LNCaP clone FGC (cell line): Measurements from ENCODE around the gene SLC6A13.

ENCODE experiments used
- DNase-seq: peaks from one replicate; pipeline ENCODE4 v3.0.0-alpha.2; 2011; ENCODE audit warnings: low read depth
- H3K4me3 ChIP-seq: 2 replicates; pipeline ENCODE4 v1.5.1; 2011; ENCODE audit warnings: mild to moderate bottlenecking, low read depth, low read length, control low read depth
- TF ChIP-seq, protein P1 (sequence below): IDR thresholded peaks from 2 replicates; pipeline ENCODE4 v1.5.1; 2012; ENCODE audit warnings: mild to moderate bottlenecking; ENCODE audit not compliant: control insufficient read depth, insufficient read depth; ENCODE audit errors: extremely low read depth

SLC6A13 gene

DNA sequence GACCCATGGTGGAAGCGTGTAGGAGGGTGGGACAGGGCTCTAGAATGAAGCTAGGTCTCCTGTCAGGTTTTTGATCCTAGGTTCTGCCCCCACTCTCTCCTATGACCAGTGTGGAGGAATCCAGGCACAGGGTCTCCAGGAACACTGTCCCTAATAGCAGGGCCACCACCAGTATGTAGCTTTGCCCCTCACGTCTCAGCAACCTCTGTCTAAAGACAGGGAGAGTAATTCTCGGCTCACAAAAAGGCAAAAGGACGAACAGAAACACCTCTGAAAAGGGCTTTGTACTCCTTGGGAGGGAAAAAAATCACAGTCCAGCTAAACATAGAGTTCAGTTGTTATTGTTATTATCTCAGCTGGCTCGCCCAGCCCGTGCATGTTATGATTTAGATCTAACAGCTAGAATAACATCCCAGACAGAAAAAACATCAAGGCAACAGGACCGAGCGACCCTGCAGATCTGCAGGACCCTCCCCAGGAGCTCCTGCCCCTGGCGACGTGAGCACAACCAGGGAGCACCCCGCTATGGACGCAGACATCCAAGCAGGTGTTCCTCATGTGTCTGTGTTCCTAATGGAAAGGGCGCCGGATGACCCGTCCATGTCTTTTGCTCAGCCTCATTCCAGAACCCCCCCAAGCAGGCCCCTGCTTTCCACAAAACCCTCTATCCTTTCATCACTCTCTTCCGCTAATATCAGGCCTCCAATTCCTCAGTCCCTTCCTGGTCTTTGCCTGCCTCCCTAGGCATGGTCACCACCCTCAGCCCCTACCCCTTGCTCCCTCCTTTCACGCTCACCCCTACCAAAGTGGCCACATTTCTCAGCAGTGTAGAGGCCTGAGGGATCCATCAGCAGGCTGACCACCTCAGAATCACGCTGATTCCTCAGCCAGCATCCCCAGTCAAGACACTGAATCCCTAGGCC, 34.5 kb downstream of the SLC6A13 start:
- TF ChIP-seq, protein P1, sequence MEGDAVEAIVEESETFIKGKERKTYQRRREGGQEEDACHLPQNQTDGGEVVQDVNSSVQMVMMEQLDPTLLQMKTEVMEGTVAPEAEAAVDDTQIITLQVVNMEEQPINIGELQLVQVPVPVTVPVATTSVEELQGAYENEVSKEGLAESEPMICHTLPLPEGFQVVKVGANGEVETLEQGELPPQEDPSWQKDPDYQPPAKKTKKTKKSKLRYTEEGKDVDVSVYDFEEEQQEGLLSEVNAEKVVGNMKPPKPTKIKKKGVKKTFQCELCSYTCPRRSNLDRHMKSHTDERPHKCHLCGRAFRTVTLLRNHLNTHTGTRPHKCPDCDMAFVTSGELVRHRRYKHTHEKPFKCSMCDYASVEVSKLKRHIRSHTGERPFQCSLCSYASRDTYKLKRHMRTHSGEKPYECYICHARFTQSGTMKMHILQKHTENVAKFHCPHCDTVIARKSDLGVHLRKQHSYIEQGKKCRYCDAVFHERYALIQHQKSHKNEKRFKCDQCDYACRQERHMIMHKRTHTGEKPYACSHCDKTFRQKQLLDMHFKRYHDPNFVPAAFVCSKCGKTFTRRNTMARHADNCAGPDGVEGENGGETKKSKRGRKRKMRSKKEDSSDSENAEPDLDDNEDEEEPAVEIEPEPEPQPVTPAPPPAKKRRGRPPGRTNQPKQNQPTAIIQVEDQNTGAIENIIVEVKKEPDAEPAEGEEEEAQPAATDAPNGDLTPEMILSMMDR = no peak
- DNase-seq = no peak
- H3K4me3 ChIP-seq = no peak overlapping the region

DNA sequence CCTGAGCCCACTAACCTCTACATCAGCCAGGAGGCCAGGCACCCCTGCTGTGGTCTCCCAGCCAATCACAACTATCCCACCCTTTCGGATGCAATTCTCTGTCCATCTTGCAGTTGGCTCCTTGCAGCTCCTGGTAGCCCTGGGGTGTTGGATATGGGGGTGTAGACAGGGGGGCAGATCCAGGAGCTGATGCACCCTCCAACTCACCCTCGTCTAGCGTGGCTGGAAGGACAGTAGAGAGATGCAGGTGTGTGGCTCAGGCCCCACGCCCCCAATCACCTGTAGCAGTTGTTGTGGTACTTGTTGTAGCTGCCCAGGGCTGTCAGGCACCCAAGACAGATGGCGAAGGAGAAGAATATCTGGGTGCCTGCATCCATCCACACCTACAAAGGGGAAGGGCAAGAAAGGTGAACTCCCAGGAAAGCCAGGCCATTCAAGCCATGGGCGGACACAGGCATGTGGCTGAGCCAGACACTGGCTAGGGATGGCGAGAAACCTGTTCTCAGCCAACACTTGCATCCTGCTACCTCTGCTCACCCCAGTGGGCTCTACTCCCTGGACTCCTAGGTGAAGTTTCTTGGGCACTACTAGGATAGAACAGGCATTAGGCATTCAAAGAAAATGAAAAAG, 35.2 kb downstream of the SLC6A13 start:
- no peak overlapping the region for H3K4me3 ChIP-seq
- TF ChIP-seq, protein P1 = no peak
- DNase-seq = no peak

DNA sequence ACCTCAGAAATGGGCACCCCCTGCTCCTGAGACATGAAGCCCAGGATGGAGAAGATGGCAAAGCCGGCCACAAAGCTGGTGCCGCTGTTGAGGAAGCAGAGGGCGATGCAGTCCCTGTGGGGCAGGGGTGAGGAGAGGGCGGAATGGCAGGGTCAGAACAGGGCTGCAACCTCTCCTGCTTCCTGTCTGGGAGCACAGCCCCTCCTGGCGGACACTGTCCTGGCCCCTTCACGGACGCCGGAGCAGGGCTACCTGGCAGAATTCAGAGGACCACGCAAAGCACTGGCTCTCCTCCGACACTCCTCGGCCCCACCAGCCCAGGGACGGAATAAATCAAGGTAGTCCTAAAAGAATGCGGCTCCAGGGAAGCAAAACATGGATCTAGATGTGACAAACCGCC, 36.2 kb downstream of the SLC6A13 start:
- TF ChIP-seq, protein P1 = no peak
- DNase-seq = no peak
- no peak overlapping the region for H3K4me3 ChIP-seq

DNA sequence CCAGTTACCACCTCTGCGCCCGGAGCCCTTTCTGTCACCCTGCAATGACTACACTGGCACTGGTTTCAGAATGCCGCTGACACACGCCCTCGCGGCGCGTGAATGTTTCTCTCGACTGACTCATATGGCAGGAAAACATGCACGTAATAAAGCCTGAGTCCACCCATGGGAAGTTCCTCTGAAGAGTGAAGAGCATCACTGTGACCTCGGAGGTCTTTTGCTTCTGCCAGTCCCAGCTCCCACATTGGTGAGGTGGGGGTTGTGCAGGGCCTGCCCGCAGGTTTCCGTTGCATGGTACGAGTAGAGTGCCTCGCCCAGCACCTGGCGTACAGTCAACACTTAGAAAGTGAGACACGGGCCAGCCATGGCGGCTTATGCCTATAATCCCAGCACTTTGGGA, 37.6 kb downstream of the SLC6A13 start:
- DNase-seq = no peak
- no peak overlapping the region for H3K4me3 ChIP-seq
- TF ChIP-seq, protein P1 = no peak

DNA sequence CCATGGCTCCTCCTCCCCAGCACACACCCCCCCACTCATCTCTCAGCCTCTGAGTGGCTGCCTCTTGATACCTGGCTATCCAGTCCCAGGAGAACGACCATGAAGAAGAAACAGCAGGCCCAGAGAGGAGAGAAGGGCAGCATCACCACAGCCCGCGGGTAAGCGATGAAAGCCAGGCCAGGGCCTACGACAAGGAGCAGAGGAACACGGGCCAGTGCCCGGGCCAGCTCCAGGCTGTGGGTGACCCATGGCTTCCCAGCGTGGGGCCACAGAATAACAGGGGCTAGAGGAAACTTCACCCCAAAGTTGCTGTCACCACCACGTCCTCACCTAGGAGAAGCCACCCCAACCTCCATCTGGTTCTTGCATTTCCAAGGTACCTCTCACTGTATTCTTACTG, 38.3 kb downstream of the SLC6A13 start:
- H3K4me3 ChIP-seq = no peak overlapping the region
- DNase-seq = no peak
- TF ChIP-seq, protein P1 = no peak

DNA sequence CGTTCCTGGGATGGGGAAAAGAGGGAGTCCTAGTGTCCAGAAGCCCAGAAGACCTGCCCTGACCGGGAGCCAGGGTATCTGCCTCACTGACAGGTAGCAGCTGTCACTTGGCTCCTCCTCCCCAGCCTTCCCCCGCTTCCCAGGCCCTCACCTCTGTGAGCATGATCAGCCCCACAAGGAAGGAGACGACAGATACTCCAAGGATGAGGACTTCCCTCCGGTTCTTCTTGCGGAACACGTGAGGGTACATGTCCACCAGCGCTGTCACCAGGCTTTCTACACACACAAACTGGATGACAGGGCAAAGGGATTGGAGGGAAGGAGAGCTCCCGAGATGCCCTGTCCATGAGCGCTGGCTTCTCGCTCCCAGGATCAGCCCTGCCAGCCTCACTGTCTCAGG, 38.8 kb downstream of the SLC6A13 start:
- no peak overlapping the region for H3K4me3 ChIP-seq
- TF ChIP-seq, protein P1 = no peak
- no peak for DNase-seq
